ENCODE data around the gene HSD3B1. TPM values are rescaled to one million over a fixed set of nuclear protein-coding genes. Genes with fewer than 3 reads are reported as not detected.

The HSD3B1 gene
- total RNA-seq, 2 donors from 2014 or later: not detected

DNA sequence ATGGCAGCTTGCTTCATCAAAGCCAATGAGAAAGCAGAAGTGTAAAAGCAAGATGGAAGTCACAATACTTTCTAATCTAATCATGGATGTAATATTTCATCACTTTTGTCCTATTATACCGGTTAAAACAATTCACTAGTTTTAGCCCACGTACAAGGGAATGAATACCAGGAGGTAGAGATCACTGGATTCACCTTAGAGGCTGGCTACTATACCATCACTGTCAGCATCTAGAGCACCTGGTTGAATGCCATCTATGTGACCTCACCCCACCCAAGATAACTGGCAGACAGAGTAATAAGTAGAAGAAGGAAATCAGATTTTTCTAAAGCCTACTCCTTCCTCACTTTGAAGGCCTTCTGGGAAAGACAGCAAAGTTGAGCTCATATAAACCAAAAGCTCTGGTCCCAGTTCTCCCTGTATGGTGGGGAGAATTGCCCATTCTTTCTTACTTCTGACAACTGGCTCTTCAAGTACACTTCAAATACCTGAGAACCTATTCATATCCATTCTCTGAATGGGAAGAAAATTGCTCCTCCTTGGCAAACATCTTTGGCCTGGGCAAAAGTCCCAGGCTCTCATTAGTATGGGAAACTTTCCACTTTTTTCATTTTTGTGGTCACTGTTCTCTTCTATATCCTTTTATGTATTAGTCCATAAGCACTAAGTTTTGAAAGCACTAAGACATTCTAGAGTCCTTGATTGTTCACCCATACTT is 24.8 kb downstream of the HSD3B1 start:
- WGBS, 2 donors: 81 to 90% methylated on average over 2 of the region's 2 CpGs

GRCh38 chr1:119532324-119532910 is 25.4 kb downstream of the HSD3B1 start:
- intact Hi-C loops (cut with DNase I): no loop called here
- Histone ChIP-seq H3K36me3 (replicated peaks in 1 of 2; ENCODE audit: insufficient read depth in 1 of 2, low read depth in 2 of 2) (no peaks in the 10 kb centered on the region), H3K4me1 (no peaks in the 10 kb centered on the region), H3K9me3 (no peaks in the 10 kb centered on the region), H3K4me3 (no peak overlapping the region), H3K27me3 (no peaks in the 10 kb centered on the region), H3K27ac (no peak overlapping the region)
- TF ChIP-seq, protein P1, sequence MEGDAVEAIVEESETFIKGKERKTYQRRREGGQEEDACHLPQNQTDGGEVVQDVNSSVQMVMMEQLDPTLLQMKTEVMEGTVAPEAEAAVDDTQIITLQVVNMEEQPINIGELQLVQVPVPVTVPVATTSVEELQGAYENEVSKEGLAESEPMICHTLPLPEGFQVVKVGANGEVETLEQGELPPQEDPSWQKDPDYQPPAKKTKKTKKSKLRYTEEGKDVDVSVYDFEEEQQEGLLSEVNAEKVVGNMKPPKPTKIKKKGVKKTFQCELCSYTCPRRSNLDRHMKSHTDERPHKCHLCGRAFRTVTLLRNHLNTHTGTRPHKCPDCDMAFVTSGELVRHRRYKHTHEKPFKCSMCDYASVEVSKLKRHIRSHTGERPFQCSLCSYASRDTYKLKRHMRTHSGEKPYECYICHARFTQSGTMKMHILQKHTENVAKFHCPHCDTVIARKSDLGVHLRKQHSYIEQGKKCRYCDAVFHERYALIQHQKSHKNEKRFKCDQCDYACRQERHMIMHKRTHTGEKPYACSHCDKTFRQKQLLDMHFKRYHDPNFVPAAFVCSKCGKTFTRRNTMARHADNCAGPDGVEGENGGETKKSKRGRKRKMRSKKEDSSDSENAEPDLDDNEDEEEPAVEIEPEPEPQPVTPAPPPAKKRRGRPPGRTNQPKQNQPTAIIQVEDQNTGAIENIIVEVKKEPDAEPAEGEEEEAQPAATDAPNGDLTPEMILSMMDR (IDR thresholded peaks at IDR 0.05): no peak
- no peak for TF ChIP-seq POLR2A (IDR thresholded peaks at IDR 0.05)
- ATAC-seq: no peak
- no peak for DNase-seq
- WGBS, 2 donors: 88 to 91% methylated on average over 5 of the region's 5 CpGs

More for the DNA sequence above, 24.8 kb downstream of the HSD3B1 start:
- TF ChIP-seq, protein P1 (IDR thresholded peaks at IDR 0.05): no peak
- no peak for TF ChIP-seq POLR2A (IDR thresholded peaks at IDR 0.05)
- no peak for ATAC-seq
- Histone ChIP-seq H3K36me3 (replicated peaks in 1 of 2; ENCODE audit: insufficient read depth in 1 of 2, low read depth in 2 of 2) (no peaks in the 10 kb centered on the region), H3K27me3 (no peaks in the 10 kb centered on the region), H3K9me3 (no peaks in the 10 kb centered on the region), H3K27ac (no peak overlapping the region), H3K4me1 (no peaks in the 10 kb centered on the region), H3K4me3 (no peak overlapping the region)
- no peak for DNase-seq
- intact Hi-C loops (cut with DNase I): no loop called here

- intact Hi-C loops (cut with DNase I): no loop called here
- TF ChIP-seq, protein P1 (IDR thresholded peaks at IDR 0.05): no peak
- no peak for TF ChIP-seq POLR2A (IDR thresholded peaks at IDR 0.05)
- no peaks in the 10 kb centered on the region for H3K9me3 ChIP-seq
- H3K27me3 ChIP-seq: no peaks in the 10 kb centered on the region
- H3K27ac ChIP-seq: no peak overlapping the region
- H3K4me1 ChIP-seq: peaks cover under 1% of the 10 kb centered on the region
- DNase-seq (no peak), ATAC-seq (no peak)
- H3K36me3 ChIP-seq (replicated peaks in 1 of 2; ENCODE audit: insufficient read depth in 1 of 2, low read depth in 2 of 2): no peaks in the 10 kb centered on the region
- 42 to 59% methylated on average over 1 of the region's 1 CpG for WGBS, 2 donors
- no peak overlapping the region for H3K4me3 ChIP-seq
Observed at GRCh38 chr1:119535381-119535780, 28.4 kb downstream of the HSD3B1 start.

GRCh38 chr1:119537966-119538365 is 31.0 kb downstream of the HSD3B1 start:
- no peaks in the 10 kb centered on the region for H3K9me3 ChIP-seq
- intact Hi-C loops (cut with DNase I): no loop called here
- H3K36me3 ChIP-seq (replicated peaks in 1 of 2; ENCODE audit: insufficient read depth in 1 of 2, low read depth in 2 of 2): no peaks in the 10 kb centered on the region
- peaks cover 26% of the 10 kb centered on the region for H3K4me1 ChIP-seq
- H3K27ac ChIP-seq: no peak overlapping the region
- H3K27me3 ChIP-seq: no peaks in the 10 kb centered on the region
- TF ChIP-seq POLR2A (IDR thresholded peaks at IDR 0.05): no peak
- TF ChIP-seq, protein P1 (IDR thresholded peaks at IDR 0.05): no peak
- ATAC-seq (no peak), DNase-seq (no peak)
- WGBS, 2 donors: 65 to 79% methylated on average over 3 of the region's 3 CpGs
- H3K4me3 ChIP-seq: no peak overlapping the region

DNA sequence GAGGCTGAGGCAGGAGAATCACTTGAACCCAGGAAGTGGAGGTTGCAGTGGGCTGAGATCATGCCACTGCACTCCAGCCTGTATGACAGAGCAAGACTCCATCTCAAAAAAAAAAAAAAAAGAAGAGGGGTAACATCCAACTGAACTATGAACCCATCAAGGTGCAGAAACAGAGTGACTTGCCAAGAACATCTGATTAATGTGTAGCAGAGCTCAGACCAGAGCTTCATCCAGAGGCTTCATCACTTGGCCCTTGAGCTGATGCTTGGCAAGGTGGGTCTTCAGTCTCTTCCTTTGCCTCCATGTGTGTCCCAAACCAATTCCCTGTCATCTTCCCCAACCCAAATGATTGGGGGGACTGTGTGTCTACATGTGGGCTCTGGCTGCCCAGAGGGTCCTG is 32.6 kb downstream of the HSD3B1 start:
- H3K27me3 ChIP-seq: no peaks in the 10 kb centered on the region
- peaks cover 37% of the 10 kb centered on the region for H3K4me1 ChIP-seq
- TF ChIP-seq POLR2A (IDR thresholded peaks at IDR 0.05): no peak
- H3K36me3 ChIP-seq (replicated peaks in 1 of 2; ENCODE audit: insufficient read depth in 1 of 2, low read depth in 2 of 2): no peaks in the 10 kb centered on the region
- H3K9me3 ChIP-seq: no peaks in the 10 kb centered on the region
- no peak overlapping the region for H3K4me3 ChIP-seq
- no peak overlapping the region for H3K27ac ChIP-seq
- DNase-seq (no peak), ATAC-seq (no peak)
- intact Hi-C loops (cut with DNase I): no loop called here

Data from body of pancreas (tissue), 4 donors.